Prostate gland (tissue), 2 donors: ENCODE data around the gene ESD. TPM values are rescaled to one million over a fixed set of nuclear protein-coding genes. Genes with fewer than 3 reads are reported as not detected.

Source experiments
- DNase-seq: peaks from one replicate; pipeline ENCODE4 v3.0.0-alpha.2; 2019; ENCODE audit warnings: low spot score
- H3K27ac ChIP-seq, 2 donors: fragments of 200-600 bp; sonication (generic); 2 replicates each; pipeline ENCODE4 v1.5.1; 2017 to 2019
- H3K27me3 ChIP-seq: fragments of 200-600 bp; sonication (generic); replicated peaks from 2 replicates; pipeline ENCODE4 v1.5.1; 2019; ENCODE audit not compliant: insufficient read depth
- H3K36me3 ChIP-seq, 2 donors: fragments of 200-600 bp; sonication (generic); 1 replicate in 1 of 2; 2 replicates in 1 of 2; pipeline versions ENCODE4 v1.5.1 to v1.8.1; 2017 to 2019
- H3K4me1 ChIP-seq: fragments of 200-600 bp; sonication (generic); replicated peaks from 2 replicates; pipeline ENCODE4 v1.5.1; 2019
- H3K4me3 ChIP-seq, 2 donors: fragments of 200-600 bp; sonication (generic); 2 replicates each; pipeline ENCODE4 v1.5.1; 2017 to 2019
- H3K9me3 ChIP-seq: fragments of 200-600 bp; sonication (generic); 2 replicates; pipeline ENCODE4 v1.5.1; 2017
- POLR2A ChIP-seq: fragments of 450-650 bp; IDR thresholded peaks from one replicate; pipeline ENCODE4 v1.6.1; 2016; ENCODE audit warnings: antibody characterized with exemption, mild to moderate bottlenecking
- POLR2AphosphoS5 ChIP-seq: sonication (generic); formaldehyde crosslinking; IDR thresholded peaks from one replicate; pipeline ENCODE4 v1.6.1; 2017; ENCODE audit warnings: antibody characterized with exemption
- WGBS: methylation state at CpG from one replicate; pipeline ENCODE4 v1.1.5; 2018; 5-methylcytosine and 5-hydroxymethylcytosine counted together
- intact Hi-C: fragments of 100-400 bp; cut with DNase I; formaldehyde crosslinking; loops from one replicate; pipeline ENCODE4 v1.14.2; 2022
- total RNA-seq, 2 donors: library from RNA; depleted of rRNA; stranded (reverse); fragments of >200 nt; gene quantifications; one replicate each; pipeline ENCODE4 v1.1.0, GENCODE V29; 2016
- TF ChIP-seq, protein P1 (sequence below), 4 experiments: fragments of 200-600 bp in 2 of 4; fragments of 450-650 bp in 2 of 4; sonication (generic) in 2 of 4; IDR thresholded peaks; 1 replicate in 3 of 4; 2 replicates in 1 of 4; pipeline ENCODE4 v1.5.1; 2016 to 2019; ENCODE audit warnings: antibody characterized with exemption in 4 of 4, mild to moderate bottlenecking in 2 of 4, moderate library complexity in 2 of 4

Gene ESD
- total RNA-seq, 2 donors from 2014 or later: 88.2 to 90.3 TPM

DNA sequence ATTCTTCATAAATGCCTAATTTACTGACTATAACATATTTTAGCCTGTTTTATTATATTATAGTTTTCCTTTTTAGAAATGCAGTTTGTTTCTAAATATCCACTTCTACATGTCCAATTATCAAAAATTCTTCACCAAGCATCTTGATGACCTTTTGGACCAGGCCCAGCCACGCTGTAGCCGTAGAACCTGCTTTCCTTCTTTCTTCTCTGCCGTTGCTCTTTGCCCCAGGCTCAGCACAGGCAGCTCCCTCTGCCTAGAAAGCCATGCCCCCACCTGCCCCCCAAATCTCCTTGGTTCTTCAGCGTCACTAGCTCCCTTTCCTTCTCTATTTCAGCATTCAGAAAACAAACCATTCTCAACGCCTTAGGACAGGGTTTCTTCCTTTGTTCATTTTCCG is 65.4 kb downstream of the ESD start:
- no peak for DNase-seq
- no peak for TF ChIP-seq POLR2AphosphoS5
- H3K27me3 ChIP-seq: no peaks in the 10 kb centered on the region
- peaks cover 0 to 5% of the 10 kb centered on the region in 2 donors for H3K36me3 ChIP-seq
- H3K9me3 ChIP-seq: no peaks in the 10 kb centered on the region
- 73% methylated on average over 6 of the region's 6 CpGs for WGBS
- no peak overlapping the region for H3K27ac ChIP-seq
- H3K4me3 ChIP-seq: no peak overlapping the region
- intact Hi-C loops: no loop called here
- H3K4me1 ChIP-seq: no peaks in the 10 kb centered on the region

DNA sequence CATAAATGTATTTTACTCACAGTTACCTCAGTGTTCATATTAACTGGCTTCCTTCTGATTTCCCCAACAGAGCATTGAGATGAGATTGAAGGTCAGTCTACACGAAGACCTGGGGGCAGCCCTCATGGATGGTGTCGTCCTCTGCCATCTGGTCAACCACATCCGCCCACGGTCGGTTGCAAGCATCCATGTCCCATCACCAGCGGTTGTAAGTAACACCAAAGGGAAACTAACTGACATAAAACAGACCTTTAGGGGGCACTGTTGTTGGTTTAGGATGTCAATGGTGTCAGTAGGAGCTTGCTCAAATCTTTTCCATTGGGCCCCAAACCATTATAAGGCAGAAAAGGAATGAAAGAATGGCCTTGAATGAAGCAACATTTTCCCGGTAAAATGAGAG is 68.2 kb downstream of the ESD start:
- WGBS: 94% methylated on average over 7 of the region's 7 CpGs
- intact Hi-C loops: no loop called here
- Histone ChIP-seq H3K4me1 (no peaks in the 10 kb centered on the region), H3K27ac (no peak overlapping the region), H3K27me3 (no peaks in the 10 kb centered on the region), H3K36me3 (peaks cover 0 to 5% of the 10 kb centered on the region in 2 donors), H3K4me3 (no peak overlapping the region), H3K9me3 (no peaks in the 10 kb centered on the region)
- no peak for DNase-seq
- TF ChIP-seq POLR2A: no peak
- TF ChIP-seq, protein P1, sequence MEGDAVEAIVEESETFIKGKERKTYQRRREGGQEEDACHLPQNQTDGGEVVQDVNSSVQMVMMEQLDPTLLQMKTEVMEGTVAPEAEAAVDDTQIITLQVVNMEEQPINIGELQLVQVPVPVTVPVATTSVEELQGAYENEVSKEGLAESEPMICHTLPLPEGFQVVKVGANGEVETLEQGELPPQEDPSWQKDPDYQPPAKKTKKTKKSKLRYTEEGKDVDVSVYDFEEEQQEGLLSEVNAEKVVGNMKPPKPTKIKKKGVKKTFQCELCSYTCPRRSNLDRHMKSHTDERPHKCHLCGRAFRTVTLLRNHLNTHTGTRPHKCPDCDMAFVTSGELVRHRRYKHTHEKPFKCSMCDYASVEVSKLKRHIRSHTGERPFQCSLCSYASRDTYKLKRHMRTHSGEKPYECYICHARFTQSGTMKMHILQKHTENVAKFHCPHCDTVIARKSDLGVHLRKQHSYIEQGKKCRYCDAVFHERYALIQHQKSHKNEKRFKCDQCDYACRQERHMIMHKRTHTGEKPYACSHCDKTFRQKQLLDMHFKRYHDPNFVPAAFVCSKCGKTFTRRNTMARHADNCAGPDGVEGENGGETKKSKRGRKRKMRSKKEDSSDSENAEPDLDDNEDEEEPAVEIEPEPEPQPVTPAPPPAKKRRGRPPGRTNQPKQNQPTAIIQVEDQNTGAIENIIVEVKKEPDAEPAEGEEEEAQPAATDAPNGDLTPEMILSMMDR (IDR thresholded peaks at IDR 0.05): no peak
- TF ChIP-seq POLR2AphosphoS5: no peak

DNA sequence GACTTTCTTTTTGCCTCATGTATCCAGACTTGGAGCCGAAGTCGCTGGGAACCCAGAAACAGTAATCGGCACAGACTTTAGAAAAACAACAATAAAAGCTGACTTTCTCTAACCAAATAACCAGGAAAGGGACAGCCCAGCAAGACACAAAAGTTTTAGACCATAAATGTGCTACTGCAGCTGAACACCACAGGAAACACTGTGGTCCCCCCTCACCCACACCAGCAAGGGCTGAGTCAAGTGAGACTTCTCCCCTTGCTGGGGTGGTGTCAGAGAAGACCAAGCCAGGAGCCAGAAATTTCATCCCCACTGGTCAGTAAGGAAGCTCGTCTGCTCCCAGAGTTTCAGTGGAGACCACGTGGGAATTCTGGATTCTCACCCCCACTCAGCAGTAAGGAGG is 70.6 kb downstream of the ESD start:
- Histone ChIP-seq H3K4me1 (no peaks in the 10 kb centered on the region), H3K27me3 (no peaks in the 10 kb centered on the region), H3K36me3 (no peaks in the 10 kb centered on the region), H3K4me3 (no peak overlapping the region), H3K27ac (no peak overlapping the region), H3K9me3 (no peaks in the 10 kb centered on the region)
- no peak for DNase-seq
- TF ChIP-seq POLR2A: no peak
- TF ChIP-seq, protein P1 (IDR thresholded peaks at IDR 0.05): no peak
- WGBS: 96% methylated on average over 5 of the region's 5 CpGs
- intact Hi-C loops: no loop called here

Other genes with a start within 250 kb of the ESD start
- 10 to 100 TPM; 14.8 to 17.2 TPM for gene LRCH1, start 244.0 kb downstream of the ESD start, total RNA-seq
- gene HTR2A, start 99.9 kb upstream of the ESD start, total RNA-seq: under 1 TPM in 1 of 2 donors, not detected in 1; 0.51 TPM